GM21529 (cell line): ENCODE data around the gene FNBP1L.
A peak's percentile ranks its signal among the peaks of the same experiment; 100 is the strongest.

Source experiments
- ATAC-seq: cut with Tn5 transposase; IDR thresholded peaks from one replicate; pipeline ENCODE4 v1.9.1; 2021; ENCODE audit not compliant: unreplicated experiment

FNBP1L gene

GRCh38 chr1:93588206-93588605 lies 140.3 kb downstream of the FNBP1L start:
- no peak for ATAC-seq

GRCh38 chr1:93588955-93589354 lies 141.0 kb downstream of the FNBP1L start:
- no peak for ATAC-seq

- peak; percentile 7 for ATAC-seq
Observed at GRCh38 chr1:93591291-93591675, 143.4 kb downstream of the FNBP1L start.

- ATAC-seq: peak; percentile 78
Observed at GRCh38 chr1:93591676-93592550, 144.0 kb downstream of the FNBP1L start.

GRCh38 chr1:93592551-93592949 lies 144.6 kb downstream of the FNBP1L start:
- no peak for ATAC-seq

GRCh38 chr1:93593854-93594602 lies 146.1 kb downstream of the FNBP1L start:
- no peak for ATAC-seq

- no peak for ATAC-seq
Observed at GRCh38 chr1:93594603-93594880, 146.6 kb downstream of the FNBP1L start.

GRCh38 chr1:93595266-93595665 lies 147.3 kb downstream of the FNBP1L start:
- no peak for ATAC-seq

GRCh38 chr1:93595743-93596142 lies 147.8 kb downstream of the FNBP1L start:
- ATAC-seq: no peak

- no peak for ATAC-seq
Observed at GRCh38 chr1:93596329-93597089, 148.6 kb downstream of the FNBP1L start.

GRCh38 chr1:93597709-93598108 lies 149.8 kb downstream of the FNBP1L start:
- no peak for ATAC-seq

- no peak for ATAC-seq
Observed at GRCh38 chr1:93598396-93598795, 150.5 kb downstream of the FNBP1L start.

- ATAC-seq: no peak
Observed at GRCh38 chr1:93598861-93599439, 151.0 kb downstream of the FNBP1L start.

GRCh38 chr1:93599479-93599878 lies 151.6 kb downstream of the FNBP1L start:
- ATAC-seq: no peak

GRCh38 chr1:93600663-93601062 lies 152.7 kb downstream of the FNBP1L start:
- ATAC-seq: no peak

- ATAC-seq: no peak
Observed at GRCh38 chr1:93601686-93602085, 153.8 kb downstream of the FNBP1L start.

GRCh38 chr1:93602101-93602500 lies 154.2 kb downstream of the FNBP1L start:
- ATAC-seq: no peak

GRCh38 chr1:93603106-93603505 lies 155.2 kb downstream of the FNBP1L start:
- ATAC-seq: no peak

- no peak for ATAC-seq
Observed at GRCh38 chr1:93603601-93604000, 155.7 kb downstream of the FNBP1L start.
